BLaER1 (cell line): ENCODE data around the gene KCNQ1OT1.

Experiments used
- H3K27ac ChIP-seq: shearing (Covaris generic); formaldehyde crosslinking; 2 replicates; pipeline ENCODE4 v1.8.1; 2022
- H3K27me3 ChIP-seq: shearing (Covaris generic); formaldehyde crosslinking; 2 replicates; pipeline ENCODE4 v1.8.1; 2022
- H3K36me3 ChIP-seq: shearing (Covaris generic); formaldehyde crosslinking; 2 replicates; pipeline ENCODE4 v1.8.1; 2022
- H3K4me1 ChIP-seq: shearing (Covaris generic); formaldehyde crosslinking; 2 replicates; pipeline ENCODE4 v1.8.1; 2022
- H3K4me2 ChIP-seq: shearing (Covaris generic); formaldehyde crosslinking; 2 replicates; pipeline ENCODE4 v1.8.1; 2022
- H3K4me3 ChIP-seq: shearing (Covaris generic); formaldehyde crosslinking; 2 replicates; pipeline ENCODE4 v1.8.1; 2022
- H3K9ac ChIP-seq: shearing (Covaris generic); formaldehyde crosslinking; 2 replicates; pipeline ENCODE4 v1.8.1; 2022
- H3K9me3 ChIP-seq: shearing (Covaris generic); formaldehyde crosslinking; 2 replicates; pipeline ENCODE4 v1.8.1; 2022
- H4K20me1 ChIP-seq: shearing (Covaris generic); formaldehyde crosslinking; 2 replicates; pipeline ENCODE4 v1.8.1; 2022
- Cebpa-rat ChIP-seq: shearing (Covaris generic); IDR thresholded peaks from 2 replicates; pipeline ENCODE4 v1.8.1; 2022

The KCNQ1OT1 gene

DNA sequence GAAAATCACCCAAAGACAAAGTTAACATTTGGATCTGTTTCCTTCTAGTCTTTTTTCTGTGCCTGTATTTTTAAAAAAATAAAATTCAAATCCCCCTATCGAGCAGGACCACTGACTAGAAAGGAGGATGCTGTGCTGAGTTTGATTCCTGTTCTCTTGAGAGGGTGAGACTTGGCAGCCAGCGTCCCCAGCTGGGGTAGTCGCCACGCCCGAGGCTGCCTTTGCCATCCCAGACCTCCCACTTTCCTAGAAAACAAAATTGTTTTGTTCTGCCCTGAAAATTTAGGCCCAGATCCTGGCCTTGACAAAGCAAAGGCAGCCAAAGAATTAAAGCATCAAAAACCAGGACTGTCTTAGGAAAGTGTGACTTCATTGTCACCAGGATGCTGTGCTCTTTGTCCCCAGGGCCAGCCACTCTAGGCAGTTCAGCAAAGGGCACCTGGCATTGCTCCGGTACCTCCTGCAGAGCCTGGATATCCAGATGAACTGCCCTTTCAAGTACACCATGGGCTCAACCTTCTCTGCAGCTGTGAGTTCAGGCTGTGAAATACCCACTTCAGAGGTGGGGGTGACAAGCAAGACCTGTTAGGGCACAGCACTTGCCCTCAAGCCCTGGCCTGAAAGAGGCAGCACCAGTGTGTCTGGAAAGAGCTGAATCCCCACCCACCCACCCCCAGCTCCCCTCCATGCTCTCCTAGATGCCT is 44.6 kb downstream of the KCNQ1OT1 start:
- TF ChIP-seq Cebpa-rat: no peak
- H3K27ac ChIP-seq: no peak overlapping the region
- H4K20me1 ChIP-seq: no peaks in the 10 kb centered on the region
- H3K9ac ChIP-seq: no peak overlapping the region
- no peaks in the 10 kb centered on the region for H3K27me3 ChIP-seq
- H3K9me3 ChIP-seq: peaks cover 83% of the 10 kb centered on the region
- H3K4me3 ChIP-seq: no peak overlapping the region
- peaks cover 15% of the 10 kb centered on the region for H3K4me1 ChIP-seq
- H3K36me3 ChIP-seq: peaks cover 51% of the 10 kb centered on the region
- no peak overlapping the region for H3K4me2 ChIP-seq

DNA sequence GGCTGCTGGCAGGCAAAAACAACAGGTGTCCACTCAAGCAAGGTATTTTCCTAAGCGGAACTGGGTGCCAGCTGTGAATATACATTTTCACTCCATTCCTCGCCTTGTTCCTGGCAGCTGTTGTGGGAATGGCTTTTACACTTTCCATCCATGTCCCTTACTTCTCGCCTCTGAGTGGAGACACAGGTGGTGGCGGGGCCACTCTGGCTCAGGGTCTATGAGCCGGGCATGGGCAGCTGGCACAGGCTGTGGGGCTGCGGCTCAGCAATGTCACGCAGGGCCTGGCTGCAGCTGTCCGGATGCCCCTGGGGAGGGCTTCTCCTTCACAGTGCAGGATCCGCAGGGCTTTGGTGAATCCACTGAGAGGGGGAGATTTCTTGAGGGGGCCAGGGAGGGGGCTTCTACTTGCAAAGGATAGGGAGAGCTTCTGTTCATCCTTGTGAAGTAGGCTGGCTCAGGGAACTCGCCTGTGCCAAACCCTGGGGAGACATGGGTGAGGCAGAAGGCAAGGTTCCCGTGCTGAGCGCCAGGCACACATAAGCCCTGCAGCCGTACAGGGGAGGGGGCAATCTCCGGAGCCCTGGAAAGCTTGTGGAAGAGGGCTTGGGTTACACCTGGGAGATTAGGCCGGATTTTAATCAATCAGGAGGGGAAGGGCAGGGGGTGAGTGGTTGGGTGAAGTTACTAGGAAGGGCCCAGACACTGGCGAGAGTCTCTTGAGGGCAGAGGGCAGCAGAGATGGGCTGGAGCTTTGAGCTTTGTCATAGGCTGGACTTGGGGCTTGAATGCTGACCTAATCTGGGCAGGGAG is 45.7 kb downstream of the KCNQ1OT1 start:
- peaks cover 83% of the 10 kb centered on the region for H3K9me3 ChIP-seq
- H3K9ac ChIP-seq: no peak overlapping the region
- H4K20me1 ChIP-seq: no peaks in the 10 kb centered on the region
- no peak overlapping the region for H3K27ac ChIP-seq
- no peak for TF ChIP-seq Cebpa-rat
- H3K27me3 ChIP-seq: no peaks in the 10 kb centered on the region
- H3K4me1 ChIP-seq: peaks cover 15% of the 10 kb centered on the region
- H3K4me2 ChIP-seq: no peak overlapping the region
- no peak overlapping the region for H3K4me3 ChIP-seq
- H3K36me3 ChIP-seq: peaks cover 51% of the 10 kb centered on the region

DNA sequence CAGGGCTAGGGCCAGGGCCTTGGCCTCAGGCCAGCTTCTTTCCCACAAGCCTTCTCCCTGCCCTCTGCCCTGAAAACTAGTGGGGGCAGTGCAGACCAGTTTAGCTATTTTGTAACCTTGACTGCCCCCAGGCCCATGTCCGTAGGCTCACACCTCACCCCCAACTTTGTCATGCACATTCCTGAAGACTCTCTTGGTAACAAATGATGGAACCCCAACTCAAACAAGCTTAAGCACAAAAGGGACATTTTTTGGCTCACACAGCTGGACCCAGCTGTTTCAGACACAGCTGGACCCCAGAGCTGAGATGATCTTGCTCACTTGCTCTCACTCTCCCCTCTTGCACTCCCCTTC is 46.6 kb downstream of the KCNQ1OT1 start:
- H3K4me2 ChIP-seq: no peak overlapping the region
- H3K27me3 ChIP-seq: no peaks in the 10 kb centered on the region
- no peaks in the 10 kb centered on the region for H4K20me1 ChIP-seq
- peaks cover 47% of the 10 kb centered on the region for H3K36me3 ChIP-seq
- TF ChIP-seq Cebpa-rat: no peak
- H3K4me3 ChIP-seq: no peak overlapping the region
- no peak overlapping the region for H3K27ac ChIP-seq
- H3K9me3 ChIP-seq: peaks cover 83% of the 10 kb centered on the region
- peaks cover 15% of the 10 kb centered on the region for H3K4me1 ChIP-seq
- no peak overlapping the region for H3K9ac ChIP-seq

DNA sequence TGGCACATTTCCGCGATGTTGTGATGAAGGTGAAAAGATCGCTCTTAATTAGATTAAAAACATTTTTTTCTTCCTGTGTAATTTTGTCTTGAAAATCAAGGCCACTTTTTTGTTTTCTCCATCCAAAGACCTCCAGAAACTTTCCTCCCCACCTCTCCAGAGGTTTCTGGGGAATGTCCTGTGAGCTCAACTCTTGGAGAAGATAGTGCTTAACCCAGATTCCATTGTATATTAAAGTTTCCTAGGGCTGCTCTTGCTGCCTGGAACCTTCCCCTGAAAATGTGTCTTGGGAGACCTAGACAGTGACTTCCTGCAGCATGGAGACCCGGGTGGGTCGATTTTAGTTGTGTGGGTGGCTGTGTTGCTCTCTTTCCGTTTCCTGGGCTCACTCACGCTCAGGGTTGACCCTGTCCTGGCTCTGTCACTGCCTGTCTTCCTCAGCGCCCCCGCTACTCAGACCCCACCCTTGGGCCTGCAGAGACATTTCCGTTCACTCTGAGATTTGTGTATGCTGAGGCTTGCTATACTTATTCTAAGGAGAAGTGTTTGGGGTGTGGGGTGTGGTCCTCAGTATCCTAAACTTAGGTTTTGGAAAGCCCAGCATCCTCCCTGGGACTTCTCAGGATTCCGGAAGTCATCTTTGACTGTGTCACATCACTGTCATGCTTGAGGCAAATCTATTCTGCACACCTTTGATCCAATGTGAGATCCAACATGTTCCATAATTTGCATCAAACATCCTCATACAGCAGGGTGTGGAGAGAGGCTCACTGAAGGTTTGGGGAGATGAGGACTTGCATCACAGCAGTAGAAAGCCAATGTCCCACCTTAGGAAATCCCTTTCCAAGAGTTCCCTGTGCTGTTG is 47.2 kb downstream of the KCNQ1OT1 start:
- no peaks in the 10 kb centered on the region for H3K27me3 ChIP-seq
- no peak for TF ChIP-seq Cebpa-rat
- peaks cover 47% of the 10 kb centered on the region for H3K36me3 ChIP-seq
- peaks cover 15% of the 10 kb centered on the region for H3K4me1 ChIP-seq
- no peak overlapping the region for H3K9ac ChIP-seq
- peaks cover 84% of the 10 kb centered on the region for H3K9me3 ChIP-seq
- H3K27ac ChIP-seq: no peak overlapping the region
- no peaks in the 10 kb centered on the region for H4K20me1 ChIP-seq
- no peak overlapping the region for H3K4me2 ChIP-seq
- no peak overlapping the region for H3K4me3 ChIP-seq

DNA sequence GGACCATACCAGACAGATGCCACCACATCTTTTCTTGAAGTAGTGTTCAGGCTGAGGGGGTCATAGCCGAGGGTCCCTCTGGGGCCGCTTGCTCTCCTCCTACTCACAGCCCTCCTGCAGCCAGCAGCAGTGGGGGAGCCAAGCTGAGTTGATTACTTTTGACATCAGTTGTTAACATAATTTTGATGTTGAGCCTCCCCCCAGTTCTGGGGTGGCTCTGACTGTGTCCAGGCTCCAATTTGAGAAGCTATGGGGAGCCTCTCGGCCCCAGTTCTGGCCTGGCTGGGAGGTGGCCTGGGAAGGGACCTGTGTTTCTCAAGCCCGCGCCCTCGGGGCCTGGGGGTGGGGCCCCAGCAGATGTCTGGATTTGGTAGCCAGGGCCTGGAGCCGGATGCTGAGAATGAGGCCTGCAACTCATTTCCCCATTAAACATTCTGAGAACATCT is 47.9 kb downstream of the KCNQ1OT1 start:
- no peak overlapping the region for H3K4me2 ChIP-seq
- no peak overlapping the region for H3K27ac ChIP-seq
- TF ChIP-seq Cebpa-rat: no peak
- H4K20me1 ChIP-seq: no peaks in the 10 kb centered on the region
- H3K9ac ChIP-seq: no peak overlapping the region
- no peak overlapping the region for H3K4me3 ChIP-seq
- no peaks in the 10 kb centered on the region for H3K27me3 ChIP-seq
- peaks cover 86% of the 10 kb centered on the region for H3K9me3 ChIP-seq
- peaks cover 13% of the 10 kb centered on the region for H3K4me1 ChIP-seq
- peaks cover 47% of the 10 kb centered on the region for H3K36me3 ChIP-seq

DNA sequence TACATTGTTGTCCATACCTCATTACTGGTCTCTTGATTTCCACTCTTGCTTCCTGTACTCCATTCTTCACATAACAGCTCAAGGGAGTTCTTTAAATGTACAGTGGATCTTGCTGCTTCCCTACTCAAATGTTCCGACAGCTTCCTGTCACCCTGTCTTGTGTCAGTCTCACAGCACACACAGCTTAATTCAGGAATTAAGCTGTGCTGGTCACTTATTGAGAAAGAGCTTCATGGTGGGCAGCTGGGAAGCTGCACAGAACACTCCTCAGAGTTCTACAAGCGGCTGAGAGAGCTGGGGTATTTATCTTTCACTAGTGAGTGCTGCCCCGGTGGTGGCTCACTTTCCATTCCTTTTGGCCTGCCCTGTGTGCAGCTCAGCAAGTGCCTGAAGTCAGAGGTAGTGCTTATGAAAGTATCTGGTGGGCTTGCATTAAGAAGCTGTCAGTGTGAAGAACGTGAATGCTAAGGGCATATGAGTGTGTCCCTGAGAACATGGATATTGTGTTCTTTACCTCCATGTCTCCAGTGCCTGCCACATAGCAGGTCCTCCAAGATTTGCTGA is 48.7 kb downstream of the KCNQ1OT1 start:
- H3K9me3 ChIP-seq: peaks cover 93% of the 10 kb centered on the region

DNA sequence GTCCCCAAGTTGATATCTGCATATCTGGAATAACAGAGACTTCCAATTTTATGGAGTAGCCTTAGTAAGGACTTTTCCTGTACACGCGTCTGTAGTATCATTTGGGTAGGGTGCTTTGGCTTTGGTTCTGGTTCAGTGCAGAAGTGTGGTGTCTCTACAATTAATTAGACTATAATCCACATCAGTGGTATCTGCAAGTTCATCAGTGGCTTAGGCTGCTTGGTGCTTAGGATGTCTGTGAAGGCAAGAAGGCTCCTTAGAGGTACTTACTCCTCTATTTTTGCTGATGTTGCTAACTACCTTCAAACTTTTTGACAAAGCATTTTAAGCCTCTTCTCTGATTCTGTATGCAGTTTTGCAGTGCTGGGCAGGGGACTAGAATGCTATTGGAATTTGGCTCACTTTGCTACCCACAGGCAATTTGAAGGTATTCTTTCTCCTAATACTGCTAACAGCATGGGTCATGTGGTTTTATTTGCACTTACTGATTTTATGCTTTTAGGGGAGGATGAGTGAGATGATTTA is 49.4 kb downstream of the KCNQ1OT1 start:
- Histone ChIP-seq H3K4me1 (no peaks in the 10 kb centered on the region), H3K9ac (no peak overlapping the region), H4K20me1 (no peaks in the 10 kb centered on the region), H3K27ac (no peak overlapping the region), H3K9me3 (peaks cover 100% of the 10 kb centered on the region), H3K4me3 (no peak overlapping the region), H3K4me2 (no peak overlapping the region), H3K36me3 (peaks cover 57% of the 10 kb centered on the region), H3K27me3 (no peaks in the 10 kb centered on the region)
- TF ChIP-seq Cebpa-rat: no peak

More for the DNA sequence above, 48.7 kb downstream of the KCNQ1OT1 start:
- peaks cover 6% of the 10 kb centered on the region for H3K4me1 ChIP-seq
- no peak overlapping the region for H3K27ac ChIP-seq
- H3K36me3 ChIP-seq: peaks cover 51% of the 10 kb centered on the region
- no peak overlapping the region for H3K4me2 ChIP-seq
- H3K27me3 ChIP-seq: no peaks in the 10 kb centered on the region
- no peak for TF ChIP-seq Cebpa-rat
- no peak overlapping the region for H3K4me3 ChIP-seq
- H4K20me1 ChIP-seq: no peaks in the 10 kb centered on the region
- H3K9ac ChIP-seq: no peak overlapping the region

DNA sequence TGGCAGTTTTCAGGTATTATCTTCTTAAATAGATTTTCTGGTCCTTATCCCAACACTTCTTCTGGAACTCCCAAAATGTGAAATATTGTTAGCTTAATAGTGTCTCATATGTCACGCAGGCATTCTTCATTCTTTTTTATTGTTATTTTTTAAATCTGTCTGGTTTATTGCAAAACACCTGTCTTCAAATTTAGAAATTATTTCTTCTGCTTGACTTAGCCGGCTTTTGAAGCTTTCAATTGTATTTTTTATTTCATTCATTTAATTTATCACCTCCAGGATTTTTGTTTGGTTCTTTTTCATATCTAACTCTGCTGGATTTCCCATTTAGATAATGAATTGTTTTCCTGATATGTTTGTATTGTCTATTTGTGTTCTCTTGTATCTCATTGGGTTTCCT is 49.9 kb downstream of the KCNQ1OT1 start:
- Histone ChIP-seq H3K9ac (no peak overlapping the region), H3K9me3 (peaks cover 100% of the 10 kb centered on the region), H3K27me3 (no peaks in the 10 kb centered on the region), H3K36me3 (peaks cover 58% of the 10 kb centered on the region), H3K27ac (no peak overlapping the region), H3K4me2 (no peak overlapping the region), H3K4me1 (no peaks in the 10 kb centered on the region), H3K4me3 (no peak overlapping the region), H4K20me1 (no peaks in the 10 kb centered on the region)
- no peak for TF ChIP-seq Cebpa-rat

DNA sequence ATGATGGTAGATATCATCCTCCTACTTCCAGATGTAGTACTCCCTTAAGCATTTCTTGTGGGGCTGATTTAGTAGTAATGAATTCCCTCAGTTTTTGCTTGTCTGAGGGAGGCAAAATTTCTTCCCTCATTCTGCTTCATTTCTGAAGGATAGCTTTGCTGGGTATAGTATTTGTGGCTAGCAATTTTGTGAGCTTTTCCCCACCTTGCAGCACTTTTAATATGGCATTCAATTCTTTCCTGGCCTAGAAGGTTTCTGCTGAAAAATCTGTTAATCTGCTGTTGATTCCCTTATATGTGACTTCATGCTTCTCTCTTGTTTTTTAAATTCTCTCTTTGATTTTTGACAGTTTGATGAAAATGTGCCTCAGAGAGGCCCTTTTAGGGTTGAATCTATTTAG is 50.4 kb downstream of the KCNQ1OT1 start:
- H3K4me3 ChIP-seq: no peak overlapping the region
- H3K27ac ChIP-seq: no peak overlapping the region
- H3K27me3 ChIP-seq: no peaks in the 10 kb centered on the region
- no peaks in the 10 kb centered on the region for H4K20me1 ChIP-seq
- H3K9me3 ChIP-seq: peaks cover 100% of the 10 kb centered on the region
- no peak overlapping the region for H3K4me2 ChIP-seq
- no peak for TF ChIP-seq Cebpa-rat
- no peaks in the 10 kb centered on the region for H3K4me1 ChIP-seq
- H3K9ac ChIP-seq: no peak overlapping the region
- peaks cover 61% of the 10 kb centered on the region for H3K36me3 ChIP-seq
